GM06990 (cell line): Measurements from ENCODE around the gene SNX18.

Experiments used
- DNase-seq: peaks from one replicate; pipeline ENCODE4 v3.0.0-alpha.2; 2011; ENCODE audit not compliant: insufficient read length; ENCODE audit errors: extremely low read depth
- H3K27me3 ChIP-seq: replicated peaks from 2 replicates; pipeline ENCODE4 v1.6.0; 2011; ENCODE audit warnings: low read length; ENCODE audit not compliant: control insufficient read depth, insufficient read depth
- H3K36me3 ChIP-seq: 2 replicates; pipeline ENCODE4 v1.5.1; 2011; ENCODE audit warnings: low read length; ENCODE audit not compliant: control insufficient read depth, insufficient read depth
- H3K4me3 ChIP-seq: replicated peaks from 2 replicates; pipeline ENCODE4 v1.5.1; 2011; ENCODE audit warnings: low read depth, mild to moderate bottlenecking, control low read depth, low read length
- TF ChIP-seq, protein P1 (sequence below): IDR thresholded peaks from 2 replicates; pipeline ENCODE4 v1.5.1; 2011; ENCODE audit warnings: low read length, control low read depth, mild to moderate bottlenecking, inconsistent platforms; ENCODE audit not compliant: insufficient read depth, poor library complexity, severe bottlenecking

SNX18 gene

DNA sequence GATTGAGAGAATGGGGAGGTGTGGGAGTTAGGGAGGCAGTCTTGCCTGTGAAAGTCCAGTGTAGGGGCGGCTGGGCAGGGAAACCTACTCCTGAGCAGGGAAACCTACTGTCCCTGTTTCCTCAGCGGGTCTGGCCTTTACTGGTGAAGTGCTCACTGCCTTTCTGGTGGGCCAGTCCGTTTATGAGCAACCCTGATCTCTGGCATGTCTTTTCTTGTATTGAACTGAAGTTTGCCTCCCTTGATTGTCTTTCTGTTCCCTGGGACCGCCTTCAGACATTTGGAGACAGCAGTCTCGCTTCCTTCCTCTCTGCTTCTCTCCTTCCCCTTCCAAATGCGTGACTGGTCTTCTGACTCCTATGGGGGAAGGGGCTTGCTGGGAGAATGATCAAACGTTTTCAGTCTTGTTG is 2.9 kb downstream of the SNX18 start:
- no peaks in the 10 kb centered on the region for H3K36me3 ChIP-seq
- no peaks in the 10 kb centered on the region for H3K27me3 ChIP-seq
- no peak overlapping the region for H3K4me3 ChIP-seq
- DNase-seq, result no peak
- TF ChIP-seq, protein P1, sequence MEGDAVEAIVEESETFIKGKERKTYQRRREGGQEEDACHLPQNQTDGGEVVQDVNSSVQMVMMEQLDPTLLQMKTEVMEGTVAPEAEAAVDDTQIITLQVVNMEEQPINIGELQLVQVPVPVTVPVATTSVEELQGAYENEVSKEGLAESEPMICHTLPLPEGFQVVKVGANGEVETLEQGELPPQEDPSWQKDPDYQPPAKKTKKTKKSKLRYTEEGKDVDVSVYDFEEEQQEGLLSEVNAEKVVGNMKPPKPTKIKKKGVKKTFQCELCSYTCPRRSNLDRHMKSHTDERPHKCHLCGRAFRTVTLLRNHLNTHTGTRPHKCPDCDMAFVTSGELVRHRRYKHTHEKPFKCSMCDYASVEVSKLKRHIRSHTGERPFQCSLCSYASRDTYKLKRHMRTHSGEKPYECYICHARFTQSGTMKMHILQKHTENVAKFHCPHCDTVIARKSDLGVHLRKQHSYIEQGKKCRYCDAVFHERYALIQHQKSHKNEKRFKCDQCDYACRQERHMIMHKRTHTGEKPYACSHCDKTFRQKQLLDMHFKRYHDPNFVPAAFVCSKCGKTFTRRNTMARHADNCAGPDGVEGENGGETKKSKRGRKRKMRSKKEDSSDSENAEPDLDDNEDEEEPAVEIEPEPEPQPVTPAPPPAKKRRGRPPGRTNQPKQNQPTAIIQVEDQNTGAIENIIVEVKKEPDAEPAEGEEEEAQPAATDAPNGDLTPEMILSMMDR, result no peak

DNA sequence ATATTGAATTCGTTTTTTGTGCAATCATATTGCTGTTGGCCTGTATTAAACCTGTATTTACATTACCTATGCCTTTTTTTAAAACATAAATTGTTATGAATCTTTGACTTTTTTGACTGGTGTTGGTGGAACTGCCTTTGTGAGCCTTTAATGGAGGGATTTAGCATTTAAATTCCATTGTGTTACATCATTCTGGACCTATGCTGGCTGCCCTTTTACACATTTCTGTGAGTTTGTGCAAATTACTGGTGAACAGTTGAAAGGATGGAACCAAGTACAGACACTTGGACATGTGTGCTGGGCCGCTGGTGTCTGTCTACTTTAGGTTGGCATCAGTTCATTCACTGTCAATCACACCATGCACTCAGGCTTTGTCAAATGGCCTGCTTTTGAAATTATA is 3.4 kb downstream of the SNX18 start:
- H3K36me3 ChIP-seq, result no peaks in the 10 kb centered on the region

DNA sequence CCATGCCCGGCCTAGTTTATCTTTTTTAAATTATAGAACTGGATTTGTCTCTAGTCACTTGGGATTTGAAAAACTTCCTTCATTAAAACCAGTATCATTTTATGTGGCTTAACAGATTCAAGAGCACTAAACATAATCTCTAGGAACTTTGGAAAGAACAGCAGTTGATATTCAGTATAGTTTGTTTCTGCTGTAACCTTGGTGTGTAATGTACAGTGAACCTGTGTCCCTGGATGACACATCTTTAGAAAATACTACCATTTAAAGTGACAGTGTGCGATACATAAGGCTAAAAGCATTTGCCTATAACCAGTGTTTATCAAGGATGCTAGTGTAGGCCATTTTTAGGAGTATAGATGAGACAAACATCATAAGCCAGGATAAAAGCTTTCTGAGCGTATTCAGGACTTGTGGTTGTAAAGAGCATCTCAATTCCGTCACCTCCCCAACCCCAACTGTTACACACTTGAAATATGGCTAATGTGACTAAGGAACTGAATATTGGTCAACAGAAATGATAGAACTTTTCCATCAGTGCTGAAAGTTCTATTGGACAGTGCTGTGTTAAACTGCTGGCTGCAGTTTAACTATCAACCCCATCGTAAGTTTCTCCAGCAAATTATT is 4.4 kb downstream of the SNX18 start:
- Histone ChIP-seq H3K36me3 (no peaks in the 10 kb centered on the region), H3K27me3 (no peaks in the 10 kb centered on the region; the same call in 1 of the 2 replicates), H3K4me3 (no peak overlapping the region)
- TF ChIP-seq, protein P1, result no peak
- no peak for DNase-seq

More for the DNA sequence above, 3.4 kb downstream of the SNX18 start:
- TF ChIP-seq, protein P1, result no peak
- no peak overlapping the region for H3K4me3 ChIP-seq
- H3K27me3 ChIP-seq, result no peaks in the 10 kb centered on the region; the same call in 1 of the 2 replicates
- DNase-seq, result no peak

DNA sequence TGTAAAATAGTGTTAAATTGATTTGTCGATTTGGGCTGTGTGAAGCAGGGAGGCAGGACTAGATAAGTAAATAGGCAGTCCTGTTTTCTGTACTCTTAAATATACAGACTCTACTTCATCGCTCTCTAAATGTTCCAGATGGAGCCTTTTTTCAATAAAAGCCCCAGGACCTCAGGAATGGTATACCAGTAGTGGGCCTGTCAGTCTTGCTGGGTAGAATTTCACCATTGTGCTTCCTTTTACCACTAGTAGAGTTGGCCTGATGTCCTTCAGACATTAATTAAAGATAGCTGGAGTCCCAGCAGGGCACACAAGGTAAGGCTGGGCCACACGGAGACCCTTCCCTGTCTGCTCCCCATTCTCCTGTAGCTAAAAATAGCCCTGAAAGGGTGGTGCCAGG is 6.0 kb downstream of the SNX18 start:
- TF ChIP-seq, protein P1, result no peak
- H3K36me3 ChIP-seq, result no peaks in the 10 kb centered on the region
- H3K27me3 ChIP-seq, result no peaks in the 10 kb centered on the region; the same call in 1 of the 2 replicates
- no peak overlapping the region for H3K4me3 ChIP-seq
- no peak for DNase-seq

DNA sequence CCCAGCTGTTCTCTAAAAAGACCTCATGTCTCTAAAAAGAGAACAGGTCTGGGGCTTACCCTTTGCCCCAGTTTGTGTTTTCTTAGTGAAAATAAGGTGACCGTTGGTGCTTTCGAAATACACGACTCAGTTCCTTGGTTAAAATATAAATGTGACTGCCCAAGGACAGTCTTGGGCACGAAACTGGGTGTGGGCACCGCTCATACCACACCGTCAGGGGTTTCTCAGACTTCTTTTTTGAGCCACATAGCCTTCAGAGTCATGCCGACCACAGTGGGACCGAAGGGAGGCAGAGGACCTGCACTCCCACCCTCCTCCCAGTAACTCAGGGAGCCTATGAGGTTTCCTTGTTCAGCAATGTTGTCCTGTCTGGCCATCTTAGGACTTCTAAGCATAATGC is 6.5 kb downstream of the SNX18 start:
- H3K4me3 ChIP-seq, result no peak overlapping the region
- H3K27me3 ChIP-seq, result no peaks in the 10 kb centered on the region; the same call in 1 of the 2 replicates
- TF ChIP-seq, protein P1, result no peak
- DNase-seq, result no peak
- H3K36me3 ChIP-seq, result no peaks in the 10 kb centered on the region

DNA sequence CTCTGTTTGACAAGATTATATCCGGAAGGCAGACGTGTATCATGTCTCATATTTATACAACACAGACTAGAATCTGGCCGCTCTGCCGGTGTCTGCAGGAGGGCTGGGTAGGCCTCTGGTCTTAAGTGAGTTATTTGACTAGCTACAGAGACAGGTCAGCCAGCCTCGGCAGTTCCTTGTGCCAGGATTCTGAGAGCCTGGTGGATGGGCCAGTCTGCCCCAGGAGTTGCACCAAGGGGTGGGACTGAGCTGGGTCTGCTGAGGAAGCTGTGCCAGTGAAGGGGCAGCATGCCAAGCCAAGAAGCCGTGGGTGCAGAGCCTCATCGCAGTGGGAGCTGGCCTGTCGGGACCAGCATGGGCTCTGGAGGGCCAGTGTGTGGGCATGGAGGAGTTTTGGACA is 7.1 kb downstream of the SNX18 start:
- Histone ChIP-seq H3K27me3 (no peaks in the 10 kb centered on the region; the same call in 1 of the 2 replicates), H3K36me3 (no peaks in the 10 kb centered on the region), H3K4me3 (no peak overlapping the region)
- TF ChIP-seq, protein P1, result no peak
- DNase-seq, result no peak
